ENCODE data around the gene MYH3.
"Not testable (repeated sequence)": the region's sequence is repeated elsewhere in the genome, so short reads cannot be mapped to it uniquely, and the experiment has no call there.

MYH3 gene

DNA sequence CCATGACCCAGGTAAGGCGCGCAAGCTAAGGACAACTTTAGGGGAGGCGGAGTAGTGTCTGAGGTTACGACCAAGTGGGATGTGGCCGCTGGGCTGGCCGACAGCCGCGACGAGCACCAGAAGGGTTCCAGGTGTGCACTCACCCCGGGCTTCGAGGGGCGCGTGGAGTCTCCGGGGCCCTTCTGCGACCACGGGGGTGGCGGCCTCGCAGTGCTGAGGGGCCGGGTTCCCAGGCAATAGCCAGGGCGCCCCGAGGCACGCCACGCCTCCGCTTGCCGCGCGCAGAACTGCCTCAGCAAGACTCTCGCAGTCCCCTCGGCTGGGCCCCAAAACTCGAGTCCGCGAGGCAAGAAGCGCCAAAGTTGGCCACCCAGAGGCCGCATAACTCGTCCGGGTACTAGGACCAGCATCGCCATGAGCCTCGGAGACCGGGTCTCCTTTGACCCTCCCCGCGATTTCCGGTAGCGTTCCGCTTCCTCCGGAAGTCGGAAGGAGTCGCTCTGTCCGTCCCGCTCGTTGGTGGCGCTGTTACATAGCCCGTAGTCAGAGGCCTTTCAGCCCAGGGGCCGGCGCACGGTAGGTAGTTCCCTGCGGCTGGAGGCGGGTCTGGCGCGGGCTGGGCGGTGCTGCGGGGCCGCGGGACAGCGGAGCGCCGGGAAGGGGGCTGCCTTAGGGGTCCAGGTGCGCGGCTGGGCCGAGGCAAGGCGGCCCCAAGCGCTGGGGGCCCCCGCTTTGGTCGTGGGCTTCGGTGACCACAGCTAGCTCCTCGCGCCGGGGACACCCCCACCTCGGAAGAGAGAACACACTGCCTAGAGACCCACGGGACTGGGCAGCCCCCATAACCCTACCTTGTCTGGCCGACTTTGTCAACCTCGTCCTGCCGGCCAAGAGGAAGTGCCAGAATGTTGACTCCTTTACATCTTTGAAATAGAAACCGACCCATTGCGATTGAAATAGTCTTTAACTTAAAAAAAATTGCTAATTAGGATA lies 40.3 kb upstream of the MYH3 start, which contains the start of the genes ADPRM and SCO1:
Gene ADPRM, plus strand, starts transcription at position 503 of the 990 bp plus-strand sequence. CDS start 7,333 bp downstream, outside the sequence.
Gene SCO1, minus strand, starts transcription at position 442 of the 990 bp plus-strand sequence. Its CDS starts 26 bp downstream, at position 416.
- Histone ChIP-seq H4K8ac (ENCODE audit: low read depth, low read length) (peak within 1 kb of the TSS; percentile 59), H2AK5ac (ENCODE audit: low read length) (no peak within 1 kb of the TSS), H3K27me3 (ENCODE audit: insufficient read depth, low read length, poor library complexity) (no peaks in the 10 kb centered on the region), H3K36me3 (ENCODE audit: control insufficient read depth, insufficient read depth, low read length) (peaks cover 6% of the 10 kb centered on the region), H3K18ac (ENCODE audit: low read length) (peak within 1 kb of the TSS; percentile 94), H3K9ac (ENCODE audit: low read length) (peak within 1 kb of the TSS; percentile 94), H3K79me1 (ENCODE audit: low read length) (peaks cover 9% of the 10 kb centered on the region), H3K79me2 (ENCODE audit: control insufficient read depth, insufficient read depth, low read length) (peaks cover 32% of the 10 kb centered on the region), H4K5ac (ENCODE audit: low read length) (peak within 1 kb of the TSS; percentile 47), H3K23ac (ENCODE audit: low read length) (peak within 1 kb of the TSS; percentile 75), H3K4me2 (ENCODE audit: low read length) (peak within 1 kb of the TSS; percentile 81), H3K4ac (ENCODE audit: low read depth, low read length) (peak within 1 kb of the TSS; percentile 12), H3K56ac (ENCODE audit: low read length) (peak within 1 kb of the TSS; percentile 98), H3K27ac (ENCODE audit: low read depth, low read length) (peak within 1 kb of the TSS; percentile 93), H3K4me3 (ENCODE audit: low read length) (peak within 1 kb of the TSS; percentile 97), H2BK120ac (ENCODE audit: low read depth, low read length) (no peak within 1 kb of the TSS), H2BK15ac (replicated peaks; ENCODE audit: low read depth) (no peak within 1 kb of the TSS), H3K4me1 (ENCODE audit: control insufficient read depth, low read depth, low read length) (no peaks in the 10 kb centered on the region), H2BK5ac (ENCODE audit: low read length) (peak within 1 kb of the TSS; percentile 82)
- DNase-seq, result peak; percentile 98
- WGBS (ENCODE audit: extremely low coverage, insufficient coverage, low lambda C conversion rate), result no CpG with 5 or more reads among the region's 84 CpGs

GRCh38 chr17:10695875-10696407 lies 38.8 kb upstream of the MYH3 start:
- not testable (repeated sequence) for H2BK5ac ChIP-seq (ENCODE audit: low read length); H3K4ac ChIP-seq (ENCODE audit: low read depth, low read length); H3K4me3 ChIP-seq (ENCODE audit: low read length); H2AK5ac ChIP-seq (ENCODE audit: low read length); H4K8ac ChIP-seq (ENCODE audit: low read depth, low read length); H3K27ac ChIP-seq (ENCODE audit: low read depth, low read length); H3K4me1 ChIP-seq (ENCODE audit: control insufficient read depth, low read depth, low read length); H3K36me3 ChIP-seq (ENCODE audit: control insufficient read depth, insufficient read depth, low read length); H2BK120ac ChIP-seq (ENCODE audit: low read depth, low read length); H2BK15ac ChIP-seq (replicated peaks; ENCODE audit: low read depth); H4K5ac ChIP-seq (ENCODE audit: low read length); H3K18ac ChIP-seq (ENCODE audit: low read length); H3K27me3 ChIP-seq (ENCODE audit: insufficient read depth, low read length, poor library complexity)
- H3K23ac ChIP-seq (ENCODE audit: low read length), result peak overlapping the region; percentile 50
- peak overlapping the region; percentile 77 for H3K56ac ChIP-seq (ENCODE audit: low read length)
- peak overlapping the region; percentile 19 for H3K4me2 ChIP-seq (ENCODE audit: low read length)
- peak overlapping the region; percentile 94 for H3K9ac ChIP-seq (ENCODE audit: low read length)
- peak; percentile 2 for DNase-seq
- H3K79me1 ChIP-seq (ENCODE audit: low read length), result peaks cover 12% of the 10 kb centered on the region
- peaks cover 36% of the 10 kb centered on the region for H3K79me2 ChIP-seq (ENCODE audit: control insufficient read depth, insufficient read depth, low read length)
- no CpG with 5 or more reads among the region's 17 CpGs for WGBS (ENCODE audit: extremely low coverage, insufficient coverage, low lambda C conversion rate)

DNA sequence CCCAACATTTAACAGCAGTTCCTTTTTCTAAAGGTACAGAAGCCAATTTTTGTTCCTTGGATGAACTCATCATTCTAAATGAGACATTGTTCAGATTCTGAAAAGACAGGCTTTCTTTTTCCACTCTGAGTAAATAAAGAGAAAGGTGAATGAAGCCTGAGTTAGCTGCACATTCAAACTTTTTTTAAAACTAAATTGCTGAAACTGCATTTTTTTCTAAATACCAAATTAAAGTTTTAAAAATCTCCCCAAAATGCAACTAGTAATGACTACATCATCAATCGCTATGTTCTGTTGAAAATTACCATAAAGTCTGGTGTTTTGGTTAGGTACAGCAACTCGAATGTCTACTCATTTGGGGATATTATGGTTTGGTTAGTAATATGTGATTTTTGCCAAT lies 30.4 kb upstream of the MYH3 start:
- H4K5ac ChIP-seq (ENCODE audit: low read length), result no peak overlapping the region
- no peak overlapping the region for H3K4me3 ChIP-seq (ENCODE audit: low read length)
- peaks cover 13% of the 10 kb centered on the region for H3K36me3 ChIP-seq (ENCODE audit: control insufficient read depth, insufficient read depth, low read length)
- no peak overlapping the region for H3K9ac ChIP-seq (ENCODE audit: low read length)
- no peak overlapping the region for H2BK5ac ChIP-seq (ENCODE audit: low read length)
- no peak overlapping the region for H3K23ac ChIP-seq (ENCODE audit: low read length)
- no peak for DNase-seq
- H3K27ac ChIP-seq (ENCODE audit: low read depth, low read length), result no peak overlapping the region
- H2BK120ac ChIP-seq (ENCODE audit: low read depth, low read length), result no peak overlapping the region
- H4K8ac ChIP-seq (ENCODE audit: low read depth, low read length), result no peak overlapping the region
- H3K4ac ChIP-seq (ENCODE audit: low read depth, low read length), result no peak overlapping the region
- H3K79me1 ChIP-seq (ENCODE audit: low read length), result peaks cover 5% of the 10 kb centered on the region
- H3K4me2 ChIP-seq (ENCODE audit: low read length), result no peak overlapping the region
- no peak overlapping the region for H2BK15ac ChIP-seq (replicated peaks; ENCODE audit: low read depth)
- peaks cover 15% of the 10 kb centered on the region for H3K79me2 ChIP-seq (ENCODE audit: control insufficient read depth, insufficient read depth, low read length)
- H3K18ac ChIP-seq (ENCODE audit: low read length), result no peak overlapping the region
- H3K27me3 ChIP-seq (ENCODE audit: insufficient read depth, low read length, poor library complexity), result no peaks in the 10 kb centered on the region
- no peak overlapping the region for H2AK5ac ChIP-seq (ENCODE audit: low read length)
- WGBS (ENCODE audit: extremely low coverage, insufficient coverage, low lambda C conversion rate), result no CpG with 5 or more reads among the region's 2 CpGs
- H3K4me1 ChIP-seq (ENCODE audit: control insufficient read depth, low read depth, low read length), result no peaks in the 10 kb centered on the region
- H3K56ac ChIP-seq (ENCODE audit: low read length), result no peak overlapping the region

DNA sequence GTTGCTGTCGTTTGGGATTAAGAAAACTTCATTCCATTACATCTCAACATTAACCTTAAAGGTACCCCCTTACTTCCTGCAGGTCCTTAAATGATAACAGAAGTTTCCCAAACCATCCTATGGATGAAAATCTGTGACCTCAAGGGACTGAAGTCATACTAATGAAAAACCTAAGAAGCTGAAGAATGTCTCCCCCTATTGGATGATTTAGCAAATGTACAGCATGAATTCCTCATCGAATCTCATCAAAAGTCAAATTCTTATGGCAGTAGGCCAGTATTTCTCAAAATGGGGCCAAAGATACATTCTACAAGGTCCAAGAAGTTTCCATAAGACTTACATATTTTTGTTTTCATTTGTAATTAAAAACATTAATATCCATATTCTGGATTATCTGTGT lies 26.7 kb upstream of the MYH3 start:
- Histone ChIP-seq H3K79me2 (ENCODE audit: control insufficient read depth, insufficient read depth, low read length) (no peaks in the 10 kb centered on the region), H2BK5ac (ENCODE audit: low read length) (no peak overlapping the region), H4K5ac (ENCODE audit: low read length) (no peak overlapping the region), H2AK5ac (ENCODE audit: low read length) (no peak overlapping the region), H3K56ac (ENCODE audit: low read length) (no peak overlapping the region), H3K18ac (ENCODE audit: low read length) (no peak overlapping the region), H4K8ac (ENCODE audit: low read depth, low read length) (no peak overlapping the region), H3K9ac (ENCODE audit: low read length) (no peak overlapping the region), H3K27me3 (ENCODE audit: insufficient read depth, low read length, poor library complexity) (no peaks in the 10 kb centered on the region), H2BK120ac (ENCODE audit: low read depth, low read length) (no peak overlapping the region), H3K4me2 (ENCODE audit: low read length) (no peak overlapping the region), H3K27ac (ENCODE audit: low read depth, low read length) (no peak overlapping the region), H3K23ac (ENCODE audit: low read length) (no peak overlapping the region), H3K4me1 (ENCODE audit: control insufficient read depth, low read depth, low read length) (no peaks in the 10 kb centered on the region), H3K4ac (ENCODE audit: low read depth, low read length) (no peak overlapping the region), H2BK15ac (replicated peaks; ENCODE audit: low read depth) (no peak overlapping the region), H3K79me1 (ENCODE audit: low read length) (no peaks in the 10 kb centered on the region), H3K36me3 (ENCODE audit: control insufficient read depth, insufficient read depth, low read length) (peaks cover 12% of the 10 kb centered on the region), H3K4me3 (ENCODE audit: low read length) (no peak overlapping the region)
- WGBS (ENCODE audit: extremely low coverage, insufficient coverage, low lambda C conversion rate), result no CpG with 5 or more reads among the region's 2 CpGs
- DNase-seq, result peak; percentile 47

GRCh38 chr17:10681866-10682446 lies 24.8 kb upstream of the MYH3 start:
- Histone ChIP-seq H2AK5ac (ENCODE audit: low read length) (no peak overlapping the region), H3K4me2 (ENCODE audit: low read length) (no peak overlapping the region), H3K4ac (ENCODE audit: low read depth, low read length) (no peak overlapping the region), H4K5ac (ENCODE audit: low read length) (no peak overlapping the region), H3K79me1 (ENCODE audit: low read length) (no peaks in the 10 kb centered on the region), H2BK120ac (ENCODE audit: low read depth, low read length) (no peak overlapping the region), H3K9ac (ENCODE audit: low read length) (no peak overlapping the region), H3K27ac (ENCODE audit: low read depth, low read length) (no peak overlapping the region), H2BK15ac (replicated peaks; ENCODE audit: low read depth) (no peak overlapping the region), H3K27me3 (ENCODE audit: insufficient read depth, low read length, poor library complexity) (no peaks in the 10 kb centered on the region), H2BK5ac (ENCODE audit: low read length) (no peak overlapping the region), H3K4me3 (ENCODE audit: low read length) (no peak overlapping the region), H3K23ac (ENCODE audit: low read length) (no peak overlapping the region), H3K18ac (ENCODE audit: low read length) (no peak overlapping the region), H3K79me2 (ENCODE audit: control insufficient read depth, insufficient read depth, low read length) (no peaks in the 10 kb centered on the region), H3K4me1 (ENCODE audit: control insufficient read depth, low read depth, low read length) (no peaks in the 10 kb centered on the region), H3K36me3 (ENCODE audit: control insufficient read depth, insufficient read depth, low read length) (peaks cover 15% of the 10 kb centered on the region), H4K8ac (ENCODE audit: low read depth, low read length) (no peak overlapping the region), H3K56ac (ENCODE audit: low read length) (no peak overlapping the region)
- WGBS (ENCODE audit: extremely low coverage, insufficient coverage, low lambda C conversion rate), result no CpG with 5 or more reads among the region's 7 CpGs
- no peak for DNase-seq

All from mesendoderm (in vitro differentiated cells).